Activated CD8-positive, alpha-beta memory T cell treated with anti-CD3 and anti-CD28 coated beads for 1 hour (primary cell): ENCODE data around the gene UNC5CL.
A peak's percentile ranks its signal among the peaks of the same experiment; 100 is the strongest.
"Not testable (repeated sequence)": the region's sequence is repeated elsewhere in the genome, so short reads cannot be mapped to it uniquely, and the experiment has no call there.

Experiments used
- DNase-seq, 2 donors: peaks; one replicate each; pipeline ENCODE4 v3.0.0-alpha.2; 2020; ENCODE audit warnings: low read depth in 1 of 2; ENCODE audit errors: extremely low read depth in 1 of 2

The UNC5CL gene

GRCh38 chr6:41040940-41041536, 2.0 kb upstream of the UNC5CL start:
- DNase-seq: no peak

- no peak for DNase-seq
These were observed 1.3 kb upstream of the UNC5CL start for GRCh38 chr6:41040101-41040939.

DNA sequence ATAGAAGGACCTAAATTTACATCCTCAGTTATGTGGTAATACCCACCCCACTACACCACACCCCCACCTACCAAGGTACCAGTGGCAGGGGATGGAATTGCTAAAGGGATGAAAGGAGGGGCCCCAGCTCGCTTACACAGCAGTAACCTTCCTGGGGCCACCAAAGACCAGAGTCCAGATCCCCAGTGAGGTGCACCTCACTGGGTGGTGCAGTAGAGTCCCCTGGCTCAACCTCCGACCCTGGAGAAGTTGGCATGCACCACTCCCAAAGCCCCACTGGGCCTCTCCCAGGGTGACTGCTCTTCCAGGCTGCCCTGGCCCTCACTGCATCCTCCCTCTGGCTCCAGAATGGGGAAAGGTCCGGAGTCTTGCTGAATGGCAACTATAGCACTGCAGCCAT, 816 bp downstream of the UNC5CL start:
- no peak for DNase-seq

GRCh38 chr6:41037107-41037900, 1.7 kb downstream of the UNC5CL start:
- no peak for DNase-seq

- DNase-seq: no peak
These were observed 2.4 kb downstream of the UNC5CL start for GRCh38 chr6:41036601-41037000.

DNA sequence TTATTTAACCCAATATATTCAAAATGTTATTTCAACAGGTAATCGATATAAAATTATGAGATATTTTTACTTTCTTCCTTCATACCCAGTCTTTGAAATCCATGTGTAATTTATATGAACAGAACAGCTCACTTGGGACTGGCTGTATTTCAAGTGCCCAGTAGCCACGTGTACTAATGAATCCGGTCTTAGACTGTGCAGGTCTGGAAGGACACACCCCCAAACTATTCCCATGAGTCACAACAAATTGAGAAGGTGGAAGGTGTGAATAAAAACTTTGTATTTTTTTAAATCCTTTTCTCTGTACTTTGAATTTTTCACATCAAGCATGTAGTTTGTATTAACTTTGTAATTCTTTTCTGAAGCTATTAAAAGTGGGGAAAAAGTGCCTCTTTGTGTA, 2.8 kb downstream of the UNC5CL start:
- no peak for DNase-seq

GRCh38 chr6:41033776-41034175, 5.2 kb downstream of the UNC5CL start:
- DNase-seq: no peak

DNA sequence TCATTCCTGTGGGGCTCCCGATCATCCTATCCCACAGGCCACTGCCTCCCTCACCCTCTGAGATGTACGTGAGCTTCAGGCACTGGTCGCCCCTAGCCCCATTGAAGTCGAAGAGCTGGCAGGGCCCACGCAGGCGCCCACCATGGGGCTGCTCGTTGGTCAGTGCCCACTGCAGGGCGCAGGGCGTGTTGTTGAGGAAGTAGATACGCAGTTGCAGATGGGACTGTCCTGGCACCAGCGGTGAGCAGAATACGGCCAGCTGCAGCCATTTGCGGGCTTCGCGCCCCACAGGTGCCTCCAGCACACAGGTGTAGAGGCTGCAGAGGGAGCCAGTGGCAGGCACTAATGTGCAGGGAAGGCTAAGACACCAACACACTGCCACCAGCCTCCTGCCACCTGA, 6.2 kb downstream of the UNC5CL start:
- DNase-seq: no peak

- DNase-seq: no peak
These were observed 10.2 kb downstream of the UNC5CL start for GRCh38 chr6:41028561-41029412.

GRCh38 chr6:41027799-41028560, 11.0 kb downstream of the UNC5CL start:
- peak in 1 of 2 donors; percentile 61 for DNase-seq

- DNase-seq: no peak
These were observed 11.8 kb downstream of the UNC5CL start for GRCh38 chr6:41027241-41027640.

DNA sequence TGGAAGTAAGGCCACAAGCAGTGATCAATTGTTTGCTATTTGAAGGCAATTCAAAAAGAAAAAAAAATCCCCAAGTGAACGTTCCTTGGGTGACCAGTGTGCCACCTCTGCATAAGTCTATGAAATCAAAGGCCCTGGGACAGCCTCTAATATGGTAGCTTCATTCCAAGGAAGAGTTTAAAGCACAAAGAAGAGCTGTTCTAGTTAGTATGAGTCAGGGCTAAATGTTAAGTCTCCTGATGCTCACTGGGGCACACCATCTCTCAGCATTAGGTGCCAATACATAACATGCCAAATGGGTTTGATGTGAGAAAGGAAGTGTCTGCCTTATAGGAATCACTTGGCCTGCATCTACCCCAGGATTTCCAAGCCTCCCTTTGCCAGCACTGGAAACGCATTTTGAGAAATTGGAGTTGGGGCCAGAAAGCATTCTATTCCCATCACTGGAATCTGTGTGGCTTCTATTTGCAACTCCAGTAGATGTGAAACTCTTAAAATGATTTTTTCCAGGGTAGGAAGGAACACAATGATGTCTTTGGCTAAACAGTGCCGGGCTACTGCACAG, 13.0 kb downstream of the UNC5CL start:
- DNase-seq: no peak

DNA sequence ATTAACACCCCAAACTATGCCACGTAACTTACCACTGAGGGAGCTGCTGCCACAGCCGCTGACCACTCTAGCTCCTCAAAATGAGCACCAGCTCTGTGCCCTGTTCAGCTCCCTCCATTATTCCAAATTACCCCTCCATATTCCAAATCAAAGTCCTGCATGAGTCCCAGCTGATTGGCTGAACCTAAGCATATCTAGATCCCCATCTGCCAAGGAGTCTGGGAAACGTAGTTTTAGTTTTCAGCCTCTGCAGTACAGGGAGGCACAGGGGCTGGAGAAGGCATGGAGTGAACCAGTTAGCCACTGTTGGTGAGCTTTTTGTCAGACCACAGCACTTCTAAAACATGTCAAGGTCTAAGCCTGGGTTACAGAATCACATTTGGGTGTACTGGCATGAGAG, 15.9 kb downstream of the UNC5CL start:
- no peak for DNase-seq

- DNase-seq: no peak
These were observed 16.7 kb downstream of the UNC5CL start for GRCh38 chr6:41022294-41022693.

DNA sequence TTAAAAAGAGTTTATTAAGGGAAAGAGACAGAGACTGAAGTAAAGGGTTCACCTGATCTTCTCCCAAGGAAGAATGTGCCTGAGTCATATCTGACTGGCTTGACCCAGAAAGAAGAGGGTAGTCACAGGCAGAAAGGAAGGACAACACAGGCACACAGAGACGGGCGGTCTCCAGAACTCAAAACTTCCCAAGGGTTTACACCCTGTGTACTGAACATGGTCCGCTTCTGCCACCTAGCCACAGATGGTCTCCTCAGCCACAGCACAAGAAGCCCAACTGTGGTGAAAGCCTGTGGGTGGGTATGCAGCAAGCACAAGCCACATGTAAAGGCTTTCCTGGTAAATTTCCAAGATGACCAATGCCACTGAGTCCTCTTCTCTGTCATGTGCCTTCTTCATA, 17.2 kb downstream of the UNC5CL start:
- DNase-seq: no peak

GRCh38 chr6:41017663-41018062, 21.4 kb downstream of the UNC5CL start:
- no peak for DNase-seq

GRCh38 chr6:41015860-41016259, 23.2 kb downstream of the UNC5CL start:
- DNase-seq: not testable (repeated sequence)

GRCh38 chr6:41014780-41015179, 24.2 kb downstream of the UNC5CL start:
- DNase-seq: no peak

GRCh38 chr6:41013466-41014153, 25.4 kb downstream of the UNC5CL start:
- DNase-seq: no peak
